ENCODE measurements around the gene COL1A1.

The COL1A1 gene

GRCh38 chr17:50241431-50241830, 40.0 kb upstream of the COL1A1 start:
- Histone ChIP-seq H3K27me3 (ENCODE audit: insufficient read depth, poor library complexity, severe bottlenecking) (peaks cover 3% of the 10 kb centered on the region), H3K4me3 (replicated peaks; ENCODE audit: insufficient read depth, low read length) (no peak overlapping the region), H3K27ac (replicated peaks) (no peak overlapping the region)
- DNase-seq (ENCODE audit: low read depth in 1 of 2, low spot score in 1 of 2) = no peak
- no peak for TF ChIP-seq GABPA (IDR thresholded peaks at IDR 0.05; ENCODE audit: low read depth)
- TF ChIP-seq, protein P1, sequence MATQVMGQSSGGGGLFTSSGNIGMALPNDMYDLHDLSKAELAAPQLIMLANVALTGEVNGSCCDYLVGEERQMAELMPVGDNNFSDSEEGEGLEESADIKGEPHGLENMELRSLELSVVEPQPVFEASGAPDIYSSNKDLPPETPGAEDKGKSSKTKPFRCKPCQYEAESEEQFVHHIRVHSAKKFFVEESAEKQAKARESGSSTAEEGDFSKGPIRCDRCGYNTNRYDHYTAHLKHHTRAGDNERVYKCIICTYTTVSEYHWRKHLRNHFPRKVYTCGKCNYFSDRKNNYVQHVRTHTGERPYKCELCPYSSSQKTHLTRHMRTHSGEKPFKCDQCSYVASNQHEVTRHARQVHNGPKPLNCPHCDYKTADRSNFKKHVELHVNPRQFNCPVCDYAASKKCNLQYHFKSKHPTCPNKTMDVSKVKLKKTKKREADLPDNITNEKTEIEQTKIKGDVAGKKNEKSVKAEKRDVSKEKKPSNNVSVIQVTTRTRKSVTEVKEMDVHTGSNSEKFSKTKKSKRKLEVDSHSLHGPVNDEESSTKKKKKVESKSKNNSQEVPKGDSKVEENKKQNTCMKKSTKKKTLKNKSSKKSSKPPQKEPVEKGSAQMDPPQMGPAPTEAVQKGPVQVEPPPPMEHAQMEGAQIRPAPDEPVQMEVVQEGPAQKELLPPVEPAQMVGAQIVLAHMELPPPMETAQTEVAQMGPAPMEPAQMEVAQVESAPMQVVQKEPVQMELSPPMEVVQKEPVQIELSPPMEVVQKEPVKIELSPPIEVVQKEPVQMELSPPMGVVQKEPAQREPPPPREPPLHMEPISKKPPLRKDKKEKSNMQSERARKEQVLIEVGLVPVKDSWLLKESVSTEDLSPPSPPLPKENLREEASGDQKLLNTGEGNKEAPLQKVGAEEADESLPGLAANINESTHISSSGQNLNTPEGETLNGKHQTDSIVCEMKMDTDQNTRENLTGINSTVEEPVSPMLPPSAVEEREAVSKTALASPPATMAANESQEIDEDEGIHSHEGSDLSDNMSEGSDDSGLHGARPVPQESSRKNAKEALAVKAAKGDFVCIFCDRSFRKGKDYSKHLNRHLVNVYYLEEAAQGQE (IDR thresholded peaks at IDR 0.05; ENCODE audit: insufficient replicate concordance, low read depth) = no peak

- H3K27me3 ChIP-seq (ENCODE audit: insufficient read depth, poor library complexity, severe bottlenecking) = peaks cover 3% of the 10 kb centered on the region
- H3K4me3 ChIP-seq (replicated peaks; ENCODE audit: insufficient read depth, low read length) = no peak overlapping the region
- H3K27ac ChIP-seq (replicated peaks) = no peak overlapping the region
- TF ChIP-seq, protein P2, sequence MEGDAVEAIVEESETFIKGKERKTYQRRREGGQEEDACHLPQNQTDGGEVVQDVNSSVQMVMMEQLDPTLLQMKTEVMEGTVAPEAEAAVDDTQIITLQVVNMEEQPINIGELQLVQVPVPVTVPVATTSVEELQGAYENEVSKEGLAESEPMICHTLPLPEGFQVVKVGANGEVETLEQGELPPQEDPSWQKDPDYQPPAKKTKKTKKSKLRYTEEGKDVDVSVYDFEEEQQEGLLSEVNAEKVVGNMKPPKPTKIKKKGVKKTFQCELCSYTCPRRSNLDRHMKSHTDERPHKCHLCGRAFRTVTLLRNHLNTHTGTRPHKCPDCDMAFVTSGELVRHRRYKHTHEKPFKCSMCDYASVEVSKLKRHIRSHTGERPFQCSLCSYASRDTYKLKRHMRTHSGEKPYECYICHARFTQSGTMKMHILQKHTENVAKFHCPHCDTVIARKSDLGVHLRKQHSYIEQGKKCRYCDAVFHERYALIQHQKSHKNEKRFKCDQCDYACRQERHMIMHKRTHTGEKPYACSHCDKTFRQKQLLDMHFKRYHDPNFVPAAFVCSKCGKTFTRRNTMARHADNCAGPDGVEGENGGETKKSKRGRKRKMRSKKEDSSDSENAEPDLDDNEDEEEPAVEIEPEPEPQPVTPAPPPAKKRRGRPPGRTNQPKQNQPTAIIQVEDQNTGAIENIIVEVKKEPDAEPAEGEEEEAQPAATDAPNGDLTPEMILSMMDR (IDR thresholded peaks at IDR 0.05; ENCODE audit: insufficient read depth, low read length) = no peak
- no peak for DNase-seq (ENCODE audit: low read depth in 1 of 2, low spot score in 1 of 2)
Observed at GRCh38 chr17:50240851-50241250, 39.4 kb upstream of the COL1A1 start.

DNA sequence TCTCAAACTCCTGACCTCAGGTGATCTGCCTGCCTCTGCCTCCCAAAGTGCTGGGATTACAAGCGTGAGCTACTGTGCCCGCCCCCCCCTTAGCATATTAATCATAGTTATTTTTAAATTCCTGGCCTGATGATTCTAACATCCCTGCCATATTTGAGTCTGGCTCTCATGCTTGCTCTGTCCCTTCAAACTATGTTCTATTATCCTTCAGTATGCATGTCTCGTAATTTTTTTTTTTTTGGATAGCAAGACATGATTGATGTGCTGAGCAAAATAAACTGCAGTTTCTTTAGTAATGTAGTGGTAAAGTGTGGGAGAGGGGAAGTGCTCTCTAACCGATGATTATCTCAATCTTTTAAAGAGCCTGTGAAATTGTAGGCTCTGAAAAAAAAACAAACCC, 38.5 kb upstream of the COL1A1 start:
- Histone ChIP-seq H3K27me3 (ENCODE audit: insufficient read depth, poor library complexity, severe bottlenecking) (peaks cover 3% of the 10 kb centered on the region), H3K4me3 (replicated peaks; ENCODE audit: insufficient read depth, low read length) (no peak overlapping the region), H3K27ac (replicated peaks) (no peak overlapping the region)
- DNase-seq (ENCODE audit: low read depth in 1 of 2, low spot score in 1 of 2) = no peak
- TF ChIP-seq POLR2AphosphoS5 (IDR thresholded peaks at IDR 0.05; ENCODE audit: low read depth) (no peak), GABPA (IDR thresholded peaks at IDR 0.05; ENCODE audit: low read depth) (no peak)
- TF ChIP-seq, protein P2 (IDR thresholded peaks at IDR 0.05; ENCODE audit: insufficient read depth, low read length) = no peak

DNA sequence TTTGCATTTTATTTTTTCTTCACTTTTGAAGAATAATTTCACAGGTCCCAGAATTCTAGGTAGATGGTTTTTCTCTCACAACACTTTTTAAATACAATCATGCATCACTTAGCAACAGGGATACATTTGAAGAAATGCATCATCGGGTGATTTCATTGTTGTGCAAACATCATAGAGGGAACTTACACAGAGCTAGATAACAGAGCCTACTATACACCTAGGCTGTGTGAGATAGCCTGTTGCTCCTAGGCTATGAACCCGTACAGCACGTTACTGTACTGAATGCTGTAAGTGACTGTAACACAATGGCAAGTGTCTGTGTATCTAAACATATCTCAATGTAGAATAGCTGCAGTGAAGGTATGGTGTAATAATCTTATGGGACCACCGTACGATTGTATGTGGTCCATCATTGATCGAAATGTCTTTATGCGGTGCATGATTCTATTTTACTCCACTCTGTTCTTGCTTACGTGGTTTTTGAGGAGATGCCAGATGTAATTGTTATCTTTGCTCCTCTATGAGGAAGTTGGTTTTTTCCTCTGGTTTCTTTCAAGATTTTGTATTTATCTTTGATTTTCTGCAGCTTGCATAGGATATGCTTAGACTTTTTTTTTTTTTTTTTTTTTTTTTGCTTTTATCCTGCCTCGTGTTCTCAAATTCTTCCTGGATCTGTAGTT, 37.3 kb upstream of the COL1A1 start:
- no peak overlapping the region for H3K4me3 ChIP-seq (replicated peaks; ENCODE audit: insufficient read depth, low read length)
- H3K27ac ChIP-seq (replicated peaks) = no peak overlapping the region
- H3K27me3 ChIP-seq (ENCODE audit: insufficient read depth, poor library complexity, severe bottlenecking) = peaks cover 3% of the 10 kb centered on the region
- no peak for DNase-seq (ENCODE audit: low read depth in 1 of 2, low spot score in 1 of 2)
- TF ChIP-seq SPI1 (IDR thresholded peaks at IDR 0.05; ENCODE audit: borderline replicate concordance, low read depth) (no peak), POLR2AphosphoS5 (IDR thresholded peaks at IDR 0.05; ENCODE audit: low read depth) (no peak), GABPA (IDR thresholded peaks at IDR 0.05; ENCODE audit: low read depth) (no peak)
- TF ChIP-seq, protein P1 (IDR thresholded peaks at IDR 0.05; ENCODE audit: insufficient replicate concordance, low read depth) = no peak
- TF ChIP-seq, protein P2 (IDR thresholded peaks at IDR 0.05; ENCODE audit: insufficient read depth, low read length) = no peak

Measured in HL-60 (cell line).